HG02588 (cell line): ENCODE results near the gene GFOD1.
"Not testable (repeated sequence)": the region's sequence is repeated elsewhere in the genome, so short reads cannot be mapped to it uniquely, and the experiment has no call there.

Source experiments
- ATAC-seq: cut with Tn5 transposase; IDR thresholded peaks from one replicate; pipeline ENCODE4 v1.9.1; 2021; ENCODE audit warnings: mild to moderate bottlenecking, moderate library complexity; ENCODE audit not compliant: unreplicated experiment

The GFOD1 gene

DNA sequence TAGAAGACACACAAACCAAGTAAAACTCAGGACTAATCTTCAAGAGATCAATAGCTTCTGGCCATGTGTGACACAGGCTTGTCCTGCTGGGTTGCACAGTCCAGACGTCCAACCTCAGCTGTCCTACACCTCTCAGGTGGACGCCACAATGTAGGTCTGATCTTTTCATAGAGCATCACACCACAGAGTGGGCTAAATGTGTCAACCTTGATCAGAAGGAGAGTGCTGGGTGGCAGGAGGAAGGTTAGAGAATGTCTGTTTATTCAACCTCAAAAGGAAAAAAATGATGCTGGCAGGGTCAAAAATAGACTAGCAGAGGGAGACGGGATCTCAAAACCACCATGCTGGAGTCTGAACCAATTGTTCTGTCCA is 41.7 kb downstream of the GFOD1 start:
- no peak for ATAC-seq

DNA sequence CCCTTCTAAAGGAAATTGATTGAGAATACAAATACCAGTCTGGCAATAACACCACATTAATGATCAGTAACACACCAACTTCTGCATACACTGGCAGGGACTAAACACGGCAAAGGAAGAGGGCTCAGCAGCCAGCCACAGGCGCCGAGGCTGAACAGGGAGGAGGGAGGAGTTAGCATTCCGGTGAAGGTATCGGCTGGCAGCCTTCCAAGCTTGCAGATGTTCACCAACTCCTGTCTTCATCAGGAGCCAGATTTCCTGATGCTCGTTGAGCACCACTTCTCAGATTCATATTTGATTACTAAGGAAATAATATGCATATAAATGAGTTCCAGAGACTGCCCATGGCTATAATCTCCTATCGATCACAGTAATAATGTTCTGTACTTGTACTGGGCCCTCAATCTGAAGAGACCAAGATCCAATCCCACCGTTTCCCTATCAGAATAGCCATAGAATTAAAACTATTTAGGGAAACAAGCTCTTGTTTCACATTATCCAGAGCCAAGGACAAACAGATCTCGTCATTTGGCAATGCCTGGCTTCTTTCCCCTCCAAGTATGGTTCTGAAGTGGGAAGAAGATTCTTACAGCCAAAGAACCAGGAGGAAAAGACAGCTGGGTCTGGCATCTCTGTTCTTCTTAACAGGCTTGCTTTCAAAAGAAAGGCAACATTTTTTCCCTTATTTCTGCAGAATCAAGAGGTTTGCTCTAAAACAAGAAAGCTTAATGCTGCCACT is 42.2 kb downstream of the GFOD1 start:
- peak; percentile 54 for ATAC-seq

DNA sequence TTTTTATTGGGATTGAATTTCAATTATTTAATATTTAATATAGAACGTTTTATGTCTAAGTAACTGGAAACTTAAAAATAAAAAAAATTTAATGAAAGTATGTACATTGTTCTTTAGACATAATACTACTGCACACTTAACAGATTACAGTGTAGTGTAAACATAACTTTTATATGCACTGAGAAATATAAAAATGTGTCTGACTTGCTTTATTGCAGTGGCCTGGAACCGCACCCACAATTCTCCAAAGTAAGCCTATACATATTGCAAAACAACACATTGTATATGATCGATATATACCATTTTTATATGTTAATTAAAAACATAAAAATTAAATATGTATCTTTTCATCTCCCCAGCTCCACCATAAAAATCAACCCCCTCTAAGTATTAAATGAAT is 42.8 kb downstream of the GFOD1 start:
- no peak for ATAC-seq

DNA sequence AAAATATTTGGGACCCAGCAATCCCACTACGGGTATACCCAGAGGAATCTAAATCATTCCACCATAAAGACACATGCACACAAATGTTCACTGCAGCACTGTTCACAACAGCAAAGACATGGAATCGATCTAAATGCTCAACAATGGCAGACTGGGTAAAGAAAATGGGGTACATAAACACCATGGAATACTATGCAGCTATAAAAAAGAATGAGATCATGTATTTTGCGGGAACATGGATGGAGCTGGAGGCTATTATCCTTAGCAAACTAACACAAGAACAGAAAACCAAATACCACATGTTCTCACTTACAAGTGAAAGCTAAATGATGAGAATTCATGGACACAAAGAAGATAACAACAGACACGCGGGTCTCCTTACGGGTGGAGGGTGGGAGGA is 43.4 kb downstream of the GFOD1 start:
- not testable (repeated sequence) for ATAC-seq

DNA sequence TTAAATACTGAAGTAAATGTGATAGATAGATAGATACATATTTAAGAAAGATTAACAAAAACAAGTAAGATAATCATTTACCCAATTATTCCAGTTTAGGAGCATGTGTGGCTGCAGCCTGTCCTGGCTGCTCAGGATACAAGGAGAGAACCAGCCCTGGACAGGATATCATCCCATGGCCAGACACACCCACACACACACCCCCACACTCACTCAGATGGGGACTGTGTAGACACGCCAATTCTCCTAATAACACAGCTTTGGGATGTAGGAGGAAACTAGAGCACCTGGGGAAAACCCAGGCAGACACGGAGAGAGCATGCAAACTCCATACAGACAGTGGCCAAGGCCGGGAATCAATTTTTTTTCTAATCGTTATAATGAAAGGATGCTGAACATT is 45.6 kb downstream of the GFOD1 start:
- no peak for ATAC-seq

DNA sequence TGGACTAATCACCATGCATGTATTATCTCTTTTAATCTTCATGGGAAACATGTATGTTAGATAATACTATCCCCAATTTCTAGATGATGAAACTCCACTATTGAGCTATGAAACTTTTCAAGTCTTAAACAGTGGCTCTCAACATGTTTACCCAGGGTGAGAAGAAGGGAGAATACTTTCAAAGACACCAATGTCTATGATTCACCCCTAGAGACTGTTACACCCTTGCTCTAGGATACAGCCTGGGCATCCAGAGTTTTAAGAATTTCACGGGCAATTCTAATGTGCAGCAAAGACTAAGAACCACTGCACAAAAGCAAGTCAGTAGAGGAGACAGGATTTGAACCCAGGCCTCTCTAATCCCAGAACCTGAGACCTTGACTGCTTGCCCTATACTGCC is 47.8 kb downstream of the GFOD1 start:
- no peak for ATAC-seq

DNA sequence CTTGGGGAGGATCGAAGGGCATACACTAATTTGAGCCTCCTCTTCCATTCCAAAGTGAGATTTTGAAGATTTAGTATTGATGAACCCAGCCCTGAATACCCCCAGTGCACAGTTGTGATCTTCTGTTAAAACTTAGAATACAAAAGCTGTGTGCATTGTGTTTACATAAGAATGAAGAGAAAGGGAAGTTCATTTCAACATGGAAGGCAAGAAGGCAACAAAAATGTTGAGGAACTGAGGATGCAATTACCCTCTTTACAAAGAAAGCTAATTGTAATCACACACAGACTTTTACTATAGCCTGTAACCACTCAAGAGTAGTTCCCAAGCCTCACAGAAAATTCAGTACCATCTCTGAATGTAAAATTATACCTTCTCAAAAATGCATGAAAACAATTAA is 49.3 kb downstream of the GFOD1 start:
- ATAC-seq: no peak

DNA sequence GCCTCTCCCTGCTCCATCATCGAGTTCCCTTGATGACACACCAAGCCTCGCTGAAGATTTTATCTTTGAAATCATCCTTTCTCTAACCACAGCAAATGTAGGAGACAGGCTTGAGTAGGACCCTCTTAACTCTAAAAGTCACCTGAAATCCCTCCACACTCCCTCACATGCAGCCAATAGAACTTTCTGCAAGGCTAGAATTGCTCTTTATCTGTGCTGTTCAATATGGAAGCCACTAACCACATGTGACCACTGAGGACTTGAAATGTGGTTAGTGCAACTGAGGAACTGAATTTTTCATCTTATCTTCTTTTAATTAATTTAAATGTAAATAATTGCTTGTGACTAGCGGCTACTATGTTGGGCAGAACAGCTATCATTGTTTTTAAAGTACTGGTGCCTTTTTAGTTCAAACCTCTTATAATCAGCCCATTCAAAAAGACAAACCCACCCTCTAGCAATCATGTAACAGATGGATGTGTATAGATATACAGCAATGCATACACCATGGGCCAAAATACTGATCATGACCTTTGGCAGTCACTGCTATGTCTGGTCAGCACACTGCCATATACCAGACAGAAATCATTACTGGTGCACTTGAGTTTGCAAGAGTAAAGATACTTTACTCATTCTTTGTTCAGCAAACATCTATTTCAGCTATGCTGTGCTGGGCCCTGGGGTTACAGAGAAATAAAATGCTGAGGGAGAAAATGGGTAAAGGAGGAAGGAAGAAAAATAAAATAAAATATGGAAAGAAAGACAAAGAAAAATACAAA is 50.0 kb downstream of the GFOD1 start:
- no peak for ATAC-seq

DNA sequence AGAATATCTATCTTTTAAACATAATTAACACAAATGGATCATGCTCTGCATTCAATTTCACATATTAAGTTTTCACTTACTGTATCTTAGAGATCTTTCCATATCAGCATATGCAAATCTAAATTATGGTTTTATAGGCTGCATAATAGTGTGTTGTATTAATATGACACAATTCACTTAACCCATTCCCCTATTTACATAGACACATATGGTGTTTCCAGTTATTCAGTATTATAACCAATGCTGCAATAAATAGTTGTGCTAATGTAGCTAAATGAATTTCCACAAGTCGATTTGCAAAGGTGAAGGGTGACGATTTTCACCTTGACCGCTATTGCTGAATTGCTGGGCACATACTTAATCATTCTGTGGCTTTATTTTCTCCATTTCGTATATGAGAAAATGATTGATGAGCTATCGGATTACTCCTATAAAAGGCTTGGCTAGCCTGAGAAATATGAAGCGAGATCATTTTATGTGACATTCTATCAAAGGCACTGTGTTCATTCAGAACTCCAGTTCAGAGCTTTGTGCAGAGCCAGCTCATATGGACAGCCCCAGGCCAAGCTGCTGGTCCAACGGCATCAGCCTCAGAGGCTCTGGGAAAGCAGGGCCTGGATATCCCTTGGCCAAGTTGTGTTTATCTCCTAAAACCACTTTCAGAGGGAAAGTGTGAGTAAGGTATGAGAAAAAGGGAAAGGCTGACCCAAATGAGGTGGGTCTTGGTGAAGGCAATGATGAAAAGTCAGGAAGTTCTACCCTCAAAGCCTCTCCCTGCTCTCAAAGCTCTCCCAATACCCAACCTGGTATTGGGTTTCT is 50.8 kb downstream of the GFOD1 start:
- no peak for ATAC-seq

DNA sequence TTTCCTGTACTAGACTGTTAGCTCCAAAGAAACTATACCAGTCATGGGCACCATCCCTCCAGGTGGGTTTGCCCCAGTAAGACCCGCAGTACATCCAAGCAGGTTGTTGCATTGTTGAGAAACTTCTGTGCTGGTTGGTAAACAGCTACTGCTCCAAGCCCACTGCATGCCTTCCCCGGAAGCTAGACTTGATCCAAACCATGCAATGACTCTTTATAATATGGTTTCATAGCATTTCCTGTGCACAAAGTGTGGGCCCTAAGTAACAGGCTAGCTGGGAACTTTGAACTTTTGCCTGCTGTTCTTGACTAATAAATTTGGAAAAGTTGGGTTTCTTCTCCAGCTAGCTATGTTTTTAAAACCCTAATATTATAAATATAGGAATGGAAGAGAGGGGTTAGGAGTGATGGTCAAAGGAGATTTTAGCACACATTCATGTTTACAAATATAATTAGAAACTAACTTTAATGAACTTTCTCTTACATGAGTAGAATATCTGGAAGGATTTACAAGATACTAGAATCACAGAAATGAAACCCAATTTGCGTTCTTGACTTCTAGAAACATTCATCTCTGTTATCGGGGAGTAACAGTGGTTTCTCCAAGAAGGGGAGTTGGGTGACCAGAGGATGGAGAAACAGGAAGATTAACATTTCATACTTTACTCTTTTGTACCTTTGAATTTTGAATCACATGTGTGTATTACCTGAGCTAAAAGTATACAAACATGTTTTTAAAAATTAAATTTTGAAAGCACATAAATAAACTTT is 51.7 kb downstream of the GFOD1 start:
- ATAC-seq: no peak

DNA sequence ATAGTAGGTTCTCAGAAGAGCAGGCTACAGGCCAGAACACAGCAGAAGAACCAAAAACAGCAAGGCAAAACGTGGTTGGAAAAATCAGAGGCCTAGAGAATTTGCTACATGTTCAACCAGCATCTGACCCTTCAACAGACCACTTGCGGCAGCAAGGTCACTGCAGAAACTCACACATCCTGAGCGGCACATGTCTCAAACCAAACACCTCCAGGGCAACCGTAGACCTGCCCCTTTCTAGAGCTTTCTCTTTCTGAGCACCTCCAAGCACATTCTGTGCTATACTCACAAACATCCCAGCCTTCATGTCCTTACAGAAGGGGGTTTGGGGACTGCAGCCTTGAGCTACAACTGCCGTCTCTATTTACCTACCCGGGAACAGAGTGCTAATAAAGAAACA is 52.6 kb downstream of the GFOD1 start:
- no peak for ATAC-seq

DNA sequence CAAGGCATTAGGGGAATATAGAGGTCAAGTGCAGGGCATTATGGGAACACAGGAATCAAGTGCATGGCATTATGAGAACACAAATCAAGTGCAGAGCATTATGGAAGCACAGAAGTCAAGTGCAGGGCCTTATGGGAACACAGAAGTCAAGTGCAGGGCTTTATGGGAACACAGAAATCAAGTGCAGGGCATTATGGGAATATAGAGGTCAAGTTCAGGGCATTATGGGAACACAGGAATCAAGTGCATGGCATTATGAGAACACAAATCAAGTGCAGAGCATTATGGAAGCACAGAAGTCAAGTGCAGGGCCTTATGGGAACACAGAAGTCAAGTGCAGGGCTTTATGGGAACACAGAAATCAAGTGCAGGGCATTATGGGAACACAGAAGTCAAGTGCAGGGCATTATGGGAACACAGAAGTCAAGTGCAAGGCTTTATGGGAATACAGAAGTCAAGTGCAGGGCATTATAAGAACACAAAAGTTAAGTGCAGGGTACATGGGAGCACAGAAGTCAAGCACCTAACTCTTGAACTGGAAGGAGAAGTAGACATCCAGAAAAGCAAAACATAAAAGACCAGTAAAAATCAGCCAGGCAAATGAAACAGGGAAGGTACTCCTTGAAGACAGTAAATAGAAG is 53.1 kb downstream of the GFOD1 start:
- ATAC-seq: not testable (repeated sequence)

DNA sequence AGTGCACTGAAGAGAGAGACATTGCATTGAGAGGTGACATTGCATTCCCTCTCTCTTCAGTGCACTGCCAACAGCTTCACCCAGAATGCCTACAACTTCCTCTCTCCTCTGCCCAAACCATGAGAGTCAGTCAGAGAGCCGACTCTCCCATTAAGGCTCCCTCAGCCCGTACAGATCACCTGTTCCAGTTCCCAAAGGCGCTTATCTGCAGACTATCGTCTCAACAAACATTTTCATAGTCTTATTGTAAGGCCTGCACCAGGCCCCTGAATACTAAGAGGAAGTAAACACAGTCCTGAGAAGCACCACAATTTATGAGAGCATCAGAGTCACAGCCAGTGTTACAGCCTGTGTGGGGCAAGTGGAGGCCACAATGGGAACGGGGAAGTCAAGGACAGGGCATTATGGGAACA is 53.7 kb downstream of the GFOD1 start:
- no peak for ATAC-seq

DNA sequence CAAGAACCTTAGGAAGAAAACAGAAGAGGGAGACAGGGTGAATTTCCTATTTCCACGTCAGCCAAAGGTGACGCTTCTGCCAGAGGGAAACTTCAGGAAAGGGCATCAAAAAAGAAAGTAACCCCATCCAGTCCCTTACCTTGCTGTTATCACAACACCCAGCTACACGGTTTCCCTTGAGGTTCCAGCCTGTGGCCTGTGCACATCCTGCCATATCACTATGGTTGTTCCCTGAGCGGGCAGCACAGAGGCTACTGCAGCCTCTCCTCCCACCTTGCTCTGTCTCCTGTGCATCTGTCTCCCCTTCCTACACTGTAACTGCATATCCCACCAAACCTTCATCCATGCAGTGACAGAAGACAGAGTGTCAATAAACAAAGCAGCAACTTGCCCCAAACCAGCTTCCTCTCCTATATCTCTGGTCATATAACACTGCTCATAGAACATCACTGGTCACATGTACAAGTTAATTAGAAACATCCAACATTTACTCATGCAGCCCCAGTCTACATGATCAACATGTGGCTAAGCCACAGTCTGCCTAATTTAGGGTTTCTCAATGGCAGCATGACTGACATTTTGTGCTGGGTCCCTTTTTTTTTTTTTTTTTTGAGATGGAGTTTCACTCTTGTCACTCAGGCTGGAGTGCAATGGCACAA is 54.7 kb downstream of the GFOD1 start:
- ATAC-seq: no peak

DNA sequence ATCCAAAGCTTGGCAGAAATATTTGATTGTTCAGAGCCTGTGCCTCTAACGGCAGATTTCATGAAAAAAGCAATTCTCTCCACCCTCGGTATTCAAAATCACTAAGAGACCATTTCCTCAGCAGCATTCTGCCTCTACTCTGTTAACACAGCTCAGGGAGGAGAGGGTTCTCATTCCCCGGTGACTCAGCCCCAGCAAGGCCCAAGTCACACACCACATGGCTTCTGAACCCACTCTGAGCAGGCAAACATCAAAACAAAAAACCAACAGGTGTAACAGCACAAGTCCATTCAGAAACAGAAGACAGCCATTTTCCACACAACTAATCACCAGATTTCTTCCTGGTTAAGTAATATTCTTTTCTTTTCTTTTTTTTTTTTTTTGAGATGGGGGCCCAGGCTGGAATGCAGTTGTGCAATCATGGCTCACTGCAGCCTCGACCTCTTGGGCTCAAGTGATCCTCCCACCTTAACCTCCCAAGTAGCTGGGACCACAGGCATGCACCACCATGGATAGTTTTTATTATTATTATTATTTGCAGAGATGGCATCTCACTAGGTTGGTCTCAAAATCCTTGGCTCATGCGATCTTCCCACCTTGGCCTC is 55.4 kb downstream of the GFOD1 start:
- ATAC-seq: no peak

DNA sequence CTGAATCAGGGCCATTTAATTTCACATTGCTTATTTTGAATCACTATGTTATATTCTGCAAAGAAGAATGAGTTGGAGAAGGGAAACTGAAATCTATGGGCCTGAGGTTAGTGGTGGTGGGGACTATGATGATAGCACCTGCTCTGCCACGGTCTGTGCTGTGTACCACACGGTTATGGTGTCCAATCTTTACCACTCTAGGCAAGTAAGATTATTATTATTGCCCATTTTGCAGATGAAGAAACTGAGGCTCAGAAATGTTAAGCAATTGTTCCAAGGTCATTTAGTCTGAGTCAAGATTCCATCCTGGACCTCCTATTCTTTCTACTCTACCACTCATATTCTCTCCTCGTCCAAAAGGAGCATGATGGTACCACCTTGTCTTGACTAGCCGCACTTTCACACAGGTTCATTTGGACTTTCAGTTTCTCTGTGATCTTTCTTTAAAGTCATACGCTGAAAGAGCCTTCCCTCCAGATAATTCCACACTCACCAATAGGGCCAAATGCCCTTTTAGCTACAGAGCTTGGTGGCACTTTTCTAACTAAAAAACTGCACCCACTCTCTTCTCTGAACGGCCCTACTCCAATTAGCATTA is 56.2 kb downstream of the GFOD1 start:
- ATAC-seq: no peak

DNA sequence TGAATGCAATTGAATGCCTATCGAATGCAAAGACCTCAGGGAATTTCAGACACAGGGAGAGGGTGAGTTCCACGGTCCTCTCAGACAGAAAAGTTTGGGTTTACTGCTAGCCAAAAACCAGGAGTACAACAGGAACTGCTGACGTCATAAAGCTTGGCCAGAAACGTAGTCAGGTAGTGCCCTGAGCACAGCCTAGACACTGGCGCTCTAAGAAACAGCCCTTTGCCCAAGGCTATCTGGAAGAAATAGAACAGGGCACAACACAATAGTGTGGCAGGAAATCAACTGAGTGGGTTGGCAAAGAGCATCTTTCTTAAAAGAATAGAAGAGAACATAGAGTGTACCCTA is 58.0 kb downstream of the GFOD1 start:
- ATAC-seq: no peak

DNA sequence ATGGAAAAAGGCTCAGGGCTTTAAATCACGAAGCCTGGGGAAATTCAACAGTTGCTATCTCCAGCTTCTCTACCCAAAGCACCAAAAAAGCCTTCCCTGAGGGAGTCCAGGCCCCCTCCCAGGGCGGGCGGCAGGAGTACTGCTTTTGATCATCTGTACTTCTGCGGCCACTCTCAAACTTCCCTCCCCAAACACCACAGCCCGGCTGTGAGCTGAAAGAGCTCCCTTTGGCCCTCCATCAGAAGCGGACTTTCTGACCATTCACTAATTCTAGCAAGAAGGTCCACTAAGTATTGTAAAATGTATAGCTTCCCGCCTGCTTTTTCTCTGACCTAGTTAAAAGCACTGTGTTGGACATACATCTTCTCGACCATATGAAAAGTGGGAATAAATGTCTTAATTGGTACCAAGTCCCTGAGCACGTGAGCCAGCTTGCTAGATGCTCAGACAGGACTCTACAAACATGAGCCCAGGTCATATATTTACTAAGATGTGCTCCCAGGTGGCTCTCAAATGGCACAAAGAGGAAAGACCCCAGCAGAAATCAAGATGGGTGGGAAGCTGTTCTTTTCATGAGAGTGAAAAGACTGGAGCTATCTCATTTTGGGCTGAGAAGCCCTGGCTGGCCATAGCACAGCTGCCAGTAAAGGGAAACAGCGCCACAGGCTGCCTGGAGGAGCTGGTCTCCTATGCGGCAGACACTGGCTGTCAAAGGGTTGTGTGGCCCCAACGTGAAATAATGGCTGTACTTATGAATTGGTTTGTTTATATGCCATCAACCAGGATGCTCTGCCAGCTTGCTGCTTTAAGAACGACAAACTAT is 58.6 kb downstream of the GFOD1 start:
- ATAC-seq: peak; percentile 23
